SK-N-SH treated with all-trans-retinoic acid at 6 μM for 48 hours (cell line): ENCODE data around the gene RTN4RL1.
A peak's percentile ranks its signal among the peaks of the same experiment; 100 is the strongest.

Experiments
- ATAC-seq: fragments of 200-7000 bp; cut with Tn5 transposase; 3 replicates; pipeline ENCODE4 v1.9.1; 2020; ENCODE audit warnings: mild to moderate bottlenecking, moderate library complexity
- ARNTL ChIP-seq: fragments of 450-650 bp; formaldehyde crosslinking; IDR thresholded peaks from 2 replicates; pipeline ENCODE4 v1.5.0; 2020; ENCODE audit warnings: low read depth, mild to moderate bottlenecking, moderate library complexity, borderline replicate concordance
- BACH2 ChIP-seq: fragments of 250-450 bp; sonication (Bioruptor Pico); IDR thresholded peaks from 2 replicates; pipeline ENCODE4 v1.9.0; 2021; ENCODE audit warnings: mild to moderate bottlenecking, borderline replicate concordance
- CSDC2 ChIP-seq: fragments of 250-450 bp; sonication (Bioruptor Pico); IDR thresholded peaks from 2 replicates; pipeline ENCODE4 v1.5.0; 2020; ENCODE audit warnings: mild to moderate bottlenecking, moderate library complexity
- ESRRG ChIP-seq: fragments of 250-450 bp; sonication (Bioruptor Pico); IDR thresholded peaks from 2 replicates; pipeline ENCODE4 v1.6.1; 2021; ENCODE audit warnings: mild to moderate bottlenecking
- GLIS3 ChIP-seq: fragments of 250-450 bp; sonication (Bioruptor Pico); IDR thresholded peaks from 2 replicates; pipeline ENCODE4 v1.5.0; 2020; ENCODE audit warnings: mild to moderate bottlenecking, moderate library complexity
- ISL1 ChIP-seq: fragments of 250-450 bp; sonication (Bioruptor Pico); IDR thresholded peaks from 2 replicates; pipeline ENCODE4 v2.1.2; 2022; ENCODE audit warnings: mild to moderate bottlenecking, moderate library complexity
- OSR1 ChIP-seq: fragments of 250-450 bp; sonication (Bioruptor Pico); IDR thresholded peaks from 2 replicates; pipeline ENCODE4 v1.8.0; 2022; ENCODE audit warnings: moderate library complexity, mild to moderate bottlenecking, inconsistent platforms
- RARB ChIP-seq: fragments of 250-450 bp; sonication (Bioruptor Pico); IDR thresholded peaks from 2 replicates; pipeline ENCODE4 v1.8.0; 2021; ENCODE audit warnings: mild to moderate bottlenecking, moderate library complexity
- TOX ChIP-seq: fragments of 250-450 bp; sonication (Bioruptor Pico); IDR thresholded peaks from 2 replicates; pipeline ENCODE4 v1.8.0; 2021; ENCODE audit warnings: mild to moderate bottlenecking, moderate library complexity, borderline replicate concordance
- ZC3H10 ChIP-seq: fragments of 250-450 bp; sonication (Bioruptor Pico); IDR thresholded peaks from 2 replicates; pipeline ENCODE4 v1.5.1; 2021; ENCODE audit warnings: mild to moderate bottlenecking, moderate library complexity
- ZFP3 ChIP-seq: fragments of 250-450 bp; sonication (Bioruptor Pico); IDR thresholded peaks from 2 replicates; pipeline ENCODE4 v1.5.0; 2020; ENCODE audit warnings: mild to moderate bottlenecking, moderate library complexity
- ZFP30 ChIP-seq: fragments of 450-650 bp; formaldehyde crosslinking; IDR thresholded peaks from 2 replicates; pipeline ENCODE4 v1.5.0; 2022; ENCODE audit warnings: mild to moderate bottlenecking, moderate library complexity
- ZNF565 ChIP-seq: fragments of 450-650 bp; formaldehyde crosslinking; conservative IDR thresholded peaks from 2 replicates; pipeline ENCODE4 v1.5.0; 2020; ENCODE audit warnings: low read depth, mild to moderate bottlenecking, moderate library complexity
- ZNF70 ChIP-seq: fragments of 450-650 bp; formaldehyde crosslinking; IDR thresholded peaks from 2 replicates; pipeline ENCODE4 v1.5.0; 2020; ENCODE audit warnings: mild to moderate bottlenecking, moderate library complexity
- ZNF8 ChIP-seq: fragments of 450-650 bp; formaldehyde crosslinking; IDR thresholded peaks from 2 replicates; pipeline ENCODE4 v1.5.0; 2020; ENCODE audit warnings: mild to moderate bottlenecking, moderate library complexity
- TF ChIP-seq, protein P1 (sequence below): fragments of 250-450 bp; sonication (Bioruptor Pico); IDR thresholded peaks from 2 replicates; pipeline ENCODE4 v1.8.0; 2020; ENCODE audit warnings: mild to moderate bottlenecking, moderate library complexity, borderline replicate concordance
- TF ChIP-seq, protein P2 (sequence below): fragments of 250-450 bp; sonication (Bioruptor Pico); IDR thresholded peaks from 2 replicates; pipeline ENCODE4 v1.5.1; 2020; ENCODE audit warnings: low read depth, mild to moderate bottlenecking, moderate library complexity
- TF ChIP-seq, protein P3 (sequence below): fragments of 250-450 bp; sonication (Bioruptor Pico); IDR thresholded peaks from 2 replicates; pipeline ENCODE4 v1.5.1; 2021; ENCODE audit warnings: mild to moderate bottlenecking, moderate library complexity
- TF ChIP-seq, protein P4 (sequence below): fragments of 250-450 bp; sonication (Bioruptor Pico); IDR thresholded peaks from 2 replicates; pipeline ENCODE4 v1.8.0; 2021; ENCODE audit warnings: low read depth, mild to moderate bottlenecking, moderate library complexity, borderline replicate concordance

The RTN4RL1 gene

DNA sequence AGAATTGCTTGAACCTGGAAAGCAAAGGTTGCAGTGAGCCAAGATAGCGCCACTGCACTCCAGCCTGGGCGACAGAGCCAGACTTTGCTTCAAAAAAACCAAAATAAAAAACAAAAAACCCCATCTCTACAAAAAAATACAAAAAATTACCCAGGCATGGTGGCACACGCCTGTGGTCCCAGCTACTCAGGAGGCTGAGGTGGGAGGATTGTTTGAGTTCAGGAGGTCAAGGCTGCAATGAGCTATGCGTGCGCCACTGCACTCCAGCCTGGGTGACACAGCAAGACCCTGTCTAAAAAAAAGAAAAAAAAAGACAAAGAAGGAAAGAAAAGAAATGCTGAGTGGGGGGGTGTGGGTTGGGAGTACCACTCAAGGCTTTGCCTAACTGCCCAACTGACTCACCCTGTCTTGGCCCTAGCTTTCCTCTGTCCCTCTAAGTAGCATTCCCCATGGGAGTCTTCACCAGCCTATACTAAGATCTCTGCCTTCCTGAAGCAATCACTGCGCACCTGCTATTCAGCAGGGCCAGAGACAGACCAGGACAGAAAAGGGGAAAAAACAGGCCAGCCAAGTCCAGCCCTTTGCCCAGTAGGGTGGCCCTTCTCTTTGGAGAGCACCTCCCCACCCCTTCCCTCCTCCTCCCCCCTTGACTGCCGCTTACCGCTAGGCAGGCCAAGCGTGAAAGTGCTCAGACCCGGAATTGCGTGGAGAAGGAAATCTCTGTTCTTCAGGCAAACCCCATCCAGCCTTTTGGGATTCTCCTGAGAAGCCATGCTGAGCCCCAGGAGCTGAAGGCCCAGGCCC, 45.8 kb downstream of the RTN4RL1 start:
- ATAC-seq, result no peak
- TF ChIP-seq, protein P1, sequence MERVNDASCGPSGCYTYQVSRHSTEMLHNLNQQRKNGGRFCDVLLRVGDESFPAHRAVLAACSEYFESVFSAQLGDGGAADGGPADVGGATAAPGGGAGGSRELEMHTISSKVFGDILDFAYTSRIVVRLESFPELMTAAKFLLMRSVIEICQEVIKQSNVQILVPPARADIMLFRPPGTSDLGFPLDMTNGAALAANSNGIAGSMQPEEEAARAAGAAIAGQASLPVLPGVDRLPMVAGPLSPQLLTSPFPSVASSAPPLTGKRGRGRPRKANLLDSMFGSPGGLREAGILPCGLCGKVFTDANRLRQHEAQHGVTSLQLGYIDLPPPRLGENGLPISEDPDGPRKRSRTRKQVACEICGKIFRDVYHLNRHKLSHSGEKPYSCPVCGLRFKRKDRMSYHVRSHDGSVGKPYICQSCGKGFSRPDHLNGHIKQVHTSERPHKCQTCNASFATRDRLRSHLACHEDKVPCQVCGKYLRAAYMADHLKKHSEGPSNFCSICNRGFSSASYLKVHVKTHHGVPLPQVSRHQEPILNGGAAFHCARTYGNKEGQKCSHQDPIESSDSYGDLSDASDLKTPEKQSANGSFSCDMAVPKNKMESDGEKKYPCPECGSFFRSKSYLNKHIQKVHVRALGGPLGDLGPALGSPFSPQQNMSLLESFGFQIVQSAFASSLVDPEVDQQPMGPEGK (CRISPR knock-in tag), result no peak
- TF ChIP-seq ZNF70 (CRISPR knock-in tag) (no peak), ZNF565 (no peak)
- TF ChIP-seq, all 23 proteins: peak for 0

DNA sequence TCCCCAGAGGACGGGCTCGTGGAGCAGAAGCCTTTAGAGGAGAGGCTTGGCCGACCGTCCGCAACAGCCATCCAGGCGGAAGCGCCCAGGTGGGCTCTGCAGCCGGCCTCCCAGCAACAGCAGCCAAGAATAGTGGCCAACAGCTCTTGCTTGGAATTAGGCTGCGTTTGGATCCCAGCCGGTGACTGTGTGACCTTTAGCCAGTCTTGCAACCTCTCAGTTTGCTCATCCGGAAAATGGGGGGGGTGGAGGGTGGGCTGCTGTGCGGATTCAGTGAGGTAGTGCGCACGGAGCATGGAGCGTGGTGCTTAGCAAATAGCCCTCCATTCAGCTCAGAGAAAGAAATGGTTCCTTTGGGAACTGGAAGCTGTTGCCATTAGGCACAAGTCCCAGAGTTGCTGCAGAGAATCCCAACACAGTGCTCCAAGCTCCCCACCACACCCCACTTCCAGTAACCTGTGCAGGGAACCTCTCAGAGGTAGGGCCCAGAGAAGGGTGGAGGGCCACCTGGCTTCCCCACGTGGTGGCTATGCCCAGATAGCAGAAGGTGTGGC, 46.7 kb downstream of the RTN4RL1 start:
- TF ChIP-seq ZNF8 (CRISPR knock-in tag) (no peak), ARNTL (CRISPR knock-in tag) (no peak), ZFP30 (CRISPR knock-in tag) (no peak), ZNF565 (no peak), BACH2 (CRISPR knock-in tag) (no peak), ZC3H10 (CRISPR knock-in tag) (no peak), GLIS3 (CRISPR knock-in tag) (no peak), ESRRG (CRISPR knock-in tag) (no peak), OSR1 (CRISPR knock-in tag) (no peak), CSDC2 (CRISPR knock-in tag) (no peak), ISL1 (CRISPR knock-in tag) (no peak)
- TF ChIP-seq, protein P2, sequence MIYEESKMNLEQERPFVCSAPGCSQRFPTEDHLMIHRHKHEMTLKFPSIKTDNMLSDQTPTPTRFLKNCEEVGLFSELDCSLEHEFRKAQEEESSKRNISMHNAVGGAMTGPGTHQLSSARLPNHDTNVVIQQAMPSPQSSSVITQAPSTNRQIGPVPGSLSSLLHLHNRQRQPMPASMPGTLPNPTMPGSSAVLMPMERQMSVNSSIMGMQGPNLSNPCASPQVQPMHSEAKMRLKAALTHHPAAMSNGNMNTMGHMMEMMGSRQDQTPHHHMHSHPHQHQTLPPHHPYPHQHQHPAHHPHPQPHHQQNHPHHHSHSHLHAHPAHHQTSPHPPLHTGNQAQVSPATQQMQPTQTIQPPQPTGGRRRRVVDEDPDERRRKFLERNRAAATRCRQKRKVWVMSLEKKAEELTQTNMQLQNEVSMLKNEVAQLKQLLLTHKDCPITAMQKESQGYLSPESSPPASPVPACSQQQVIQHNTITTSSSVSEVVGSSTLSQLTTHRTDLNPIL (CRISPR knock-in tag), result no peak
- TF ChIP-seq, protein P1 (CRISPR knock-in tag), result no peak
- TF ChIP-seq, protein P3, sequence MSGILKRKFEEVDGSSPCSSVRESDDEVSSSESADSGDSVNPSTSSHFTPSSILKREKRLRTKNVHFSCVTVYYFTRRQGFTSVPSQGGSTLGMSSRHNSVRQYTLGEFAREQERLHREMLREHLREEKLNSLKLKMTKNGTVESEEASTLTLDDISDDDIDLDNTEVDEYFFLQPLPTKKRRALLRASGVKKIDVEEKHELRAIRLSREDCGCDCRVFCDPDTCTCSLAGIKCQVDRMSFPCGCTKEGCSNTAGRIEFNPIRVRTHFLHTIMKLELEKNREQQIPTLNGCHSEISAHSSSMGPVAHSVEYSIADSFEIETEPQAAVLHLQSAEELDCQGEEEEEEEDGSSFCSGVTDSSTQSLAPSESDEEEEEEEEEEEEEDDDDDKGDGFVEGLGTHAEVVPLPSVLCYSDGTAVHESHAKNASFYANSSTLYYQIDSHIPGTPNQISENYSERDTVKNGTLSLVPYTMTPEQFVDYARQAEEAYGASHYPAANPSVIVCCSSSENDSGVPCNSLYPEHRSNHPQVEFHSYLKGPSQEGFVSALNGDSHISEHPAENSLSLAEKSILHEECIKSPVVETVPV (CRISPR knock-in tag), result no peak
- TF ChIP-seq, protein P4, sequence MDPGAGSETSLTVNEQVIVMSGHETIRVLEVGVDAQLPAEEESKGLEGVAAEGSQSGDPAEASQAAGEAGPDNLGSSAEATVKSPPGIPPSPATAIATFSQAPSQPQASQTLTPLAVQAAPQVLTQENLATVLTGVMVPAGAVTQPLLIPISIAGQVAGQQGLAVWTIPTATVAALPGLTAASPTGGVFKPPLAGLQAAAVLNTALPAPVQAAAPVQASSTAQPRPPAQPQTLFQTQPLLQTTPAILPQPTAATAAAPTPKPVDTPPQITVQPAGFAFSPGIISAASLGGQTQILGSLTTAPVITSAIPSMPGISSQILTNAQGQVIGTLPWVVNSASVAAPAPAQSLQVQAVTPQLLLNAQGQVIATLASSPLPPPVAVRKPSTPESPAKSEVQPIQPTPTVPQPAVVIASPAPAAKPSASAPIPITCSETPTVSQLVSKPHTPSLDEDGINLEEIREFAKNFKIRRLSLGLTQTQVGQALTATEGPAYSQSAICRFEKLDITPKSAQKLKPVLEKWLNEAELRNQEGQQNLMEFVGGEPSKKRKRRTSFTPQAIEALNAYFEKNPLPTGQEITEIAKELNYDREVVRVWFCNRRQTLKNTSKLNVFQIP (CRISPR knock-in tag), result no peak
- ATAC-seq, result no peak

DNA sequence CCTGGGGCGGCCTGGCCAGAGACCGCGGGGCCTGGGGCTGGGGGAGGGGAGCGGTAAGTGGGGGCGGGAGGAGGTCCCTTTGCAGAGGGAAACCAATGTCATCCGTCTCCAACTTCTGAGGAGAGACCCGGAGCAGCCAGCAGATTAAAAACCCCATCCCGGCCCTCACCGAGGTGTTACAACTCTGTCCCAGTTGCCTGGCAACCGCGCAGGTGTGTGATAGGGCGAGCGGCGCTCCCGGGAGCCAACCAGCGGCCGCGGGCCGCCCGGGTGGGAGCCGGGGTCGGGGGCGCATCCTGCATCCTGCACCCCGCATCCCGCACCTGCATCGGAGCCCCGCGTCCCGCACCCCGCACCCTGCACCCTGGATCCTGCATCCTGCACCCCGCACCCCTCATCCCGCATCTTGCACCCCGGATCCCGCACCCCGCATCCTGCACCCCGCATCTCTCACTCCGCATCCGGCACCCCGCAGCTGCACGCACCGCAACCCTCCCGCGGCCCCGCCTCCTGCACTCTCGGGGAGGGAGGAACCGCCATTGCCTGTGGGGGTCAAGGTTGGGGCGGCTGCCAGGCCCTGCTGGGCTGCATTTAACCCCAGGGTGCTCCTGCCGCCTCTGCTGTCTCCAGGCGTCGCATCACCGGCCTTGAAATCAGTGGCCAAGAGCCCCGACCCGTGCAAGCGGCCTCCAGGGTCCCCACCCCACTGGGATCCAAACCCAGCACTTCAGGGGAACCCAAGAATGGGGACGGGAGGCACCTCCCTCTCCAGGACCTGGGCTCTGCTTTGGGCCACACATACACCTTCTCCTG, 47.3 kb downstream of the RTN4RL1 start:
- peak; percentile 49 for ATAC-seq
- no peak for TF ChIP-seq CSDC2 (CRISPR knock-in tag)
- no peak for TF ChIP-seq RARB (CRISPR knock-in tag)
- TF ChIP-seq, protein P2 (CRISPR knock-in tag), result no peak
- TF ChIP-seq, protein P1 (CRISPR knock-in tag), result no peak
- TF ChIP-seq, protein P4 (CRISPR knock-in tag), result no peak
- TF ChIP-seq ARNTL (CRISPR knock-in tag), result no peak
- no peak for TF ChIP-seq ESRRG (CRISPR knock-in tag)
- TF ChIP-seq, protein P3 (CRISPR knock-in tag), result no peak
- TF ChIP-seq TOX (CRISPR knock-in tag), result no peak
- TF ChIP-seq ZFP3 (CRISPR knock-in tag), result no peak
